T-cell (primary cell): ENCODE measurements around the gene CLHC1. TPM values are rescaled to one million over a fixed set of nuclear protein-coding genes. Genes with fewer than 3 reads are reported as not detected.

Experiments used
- ATAC-seq, 4 experiments: fragments of 200-7000 bp in 3 of 4; fragments of 150-1000 bp in 1 of 4; cut with Tn5 transposase; replicated peaks in 1 of 4; 1 replicate in 3 of 4; 2 replicates in 1 of 4; pipeline ENCODE4 v1.10.0; 2021; ENCODE audit warnings: moderate library complexity in 3 of 4, mild to moderate bottlenecking in 2 of 4, moderate number of reproducible peaks in 1 of 4
- CTCF ChIA-PET, 2 donors: fragments of 300-600 bp; sonication (Branson Sonifier 250); formaldehyde crosslinking; loops; one replicate each; lab custom pipeline; 2022; ENCODE audit warnings: antibody characterized with exemption in 2 of 2; lab: Charles Lee
- POLR2A ChIA-PET, 2 donors: fragments of 300-600 bp; sonication (Branson Sonifier 250); formaldehyde crosslinking; loops; one replicate each; lab custom pipeline; 2022; ENCODE audit warnings: antibody characterized with exemption in 2 of 2; lab: Charles Lee
- DNase-seq, 35 experiments: peaks; one replicate each; pipeline versions ENCODE4 v3.0.0 to v3.0.0-alpha.2; 2013 to 2023
- H3K27ac ChIP-seq: one replicate; pipeline ENCODE4 v1.5.1; 2013; ENCODE audit warnings: low read length
- H3K27me3 ChIP-seq, 2 experiments: replicated peaks in 1 of 2; 1 replicate in 1 of 2; 2 replicates in 1 of 2; pipeline versions ENCODE4 v1.6.1 to v1.7.0; 2013; ENCODE audit warnings: low read length in 1 of 2, mixed read lengths in 1 of 2; ENCODE audit not compliant: control insufficient read depth in 2 of 2, insufficient read depth in 2 of 2; ENCODE audit errors: extremely low read depth in 1 of 2
- H3K36me3 ChIP-seq, 2 donors: 1 replicate in 1 of 2; 2 replicates in 1 of 2; pipeline versions ENCODE4 v1.6.1 to v1.7.0; 2013; ENCODE audit warnings: low read length in 1 of 2; ENCODE audit not compliant: control insufficient read depth in 2 of 2, insufficient read depth in 1 of 2; ENCODE audit errors: extremely low read depth in 1 of 2
- H3K4me1 ChIP-seq, 2 experiments: 1 replicate in 1 of 2; 2 replicates in 1 of 2; pipeline versions ENCODE4 v1.6.1 to v1.7.0; 2013; ENCODE audit warnings: low read length in 2 of 2, mixed read lengths in 1 of 2; ENCODE audit not compliant: insufficient read depth in 2 of 2, control insufficient read depth in 1 of 2; ENCODE audit errors: extremely low read depth in 1 of 2
- H3K4me3 ChIP-seq, 2 donors: 1 replicate in 1 of 2; 2 replicates in 1 of 2; pipeline versions ENCODE4 v1.5.1 to v1.7.0; 2013; ENCODE audit warnings: mild to moderate bottlenecking in 2 of 2, low read length in 1 of 2, moderate library complexity in 1 of 2; ENCODE audit not compliant: control insufficient read depth in 1 of 2; ENCODE audit errors: extremely low read depth in 1 of 2
- H3K9me3 ChIP-seq: 2 replicates; pipeline ENCODE4 v1.7.0; 2013
- H3K27ac Mint-ChIP-seq, 2 donors: one replicate each; pipeline ENCODE4 v1.8.0; 2020 to 2021; ENCODE audit warnings: mild to moderate bottlenecking in 2 of 2, mixed read lengths in 2 of 2
- H3K27me3 Mint-ChIP-seq, 2 donors: one replicate each; pipeline ENCODE4 v1.8.0; 2021 to 2022; ENCODE audit warnings: mixed read lengths in 2 of 2
- H3K36me3 Mint-ChIP-seq: one replicate; pipeline ENCODE4 v1.8.0; 2021; ENCODE audit warnings: mixed read lengths
- H3K4me1 Mint-ChIP-seq, 3 donors: one replicate each; pipeline ENCODE4 v1.8.0; 2020 to 2022; ENCODE audit warnings: mixed read lengths in 3 of 3, mild to moderate bottlenecking in 1 of 3
- H3K4me3 Mint-ChIP-seq, 3 donors: one replicate each; pipeline ENCODE4 v1.8.0; 2020 to 2022; ENCODE audit warnings: mild to moderate bottlenecking in 3 of 3, mixed read lengths in 3 of 3, moderate library complexity in 3 of 3
- H3K9me3 Mint-ChIP-seq, 3 donors: one replicate each; pipeline ENCODE4 v1.8.0; 2020 to 2022; ENCODE audit warnings: mixed read lengths in 3 of 3
- WGBS: methylation state at CpG from one replicate; pipeline ENCODE4 v1.1.5; 2013; ENCODE audit warnings: missing lambda C conversion rate; ENCODE audit not compliant: insufficient coverage; 5-methylcytosine and 5-hydroxymethylcytosine counted together
- total RNA-seq, 35 experiments: library from RNA in 6 of 35; stranded (reverse) in 6 of 35; fragments of 120-200 nt in 1 of 35; gene quantifications; one replicate each; pipeline versions ENCODE4 v1.2.1 to v1.2.4 and lab custom pipeline; 2013 to 2026

The CLHC1 gene
- total RNA-seq, 5 donors from 2014 or later (not counting 1 experiment from before 2014, with no cell fraction given), result 5.7 to 14.3 (median 9.2) TPM

GRCh38 chr2:55155206-55155605 lies 76.9 kb downstream of the CLHC1 start:
- Histone ChIP-seq H3K36me3 (no peaks in the 10 kb centered on the region), H3K4me1 (no peaks in the 10 kb centered on the region), H3K4me3 (no peak overlapping the region), H3K27ac (no peak overlapping the region), H3K9me3 (no peaks in the 10 kb centered on the region), H3K27me3 (no peaks in the 10 kb centered on the region)
- DNase-seq (no peak), ATAC-seq (no peak)
- WGBS, result 86% methylated on average over 2 of the region's 4 CpGs
- H3K4me3 Mint-ChIP-seq, result no peak overlapping the region
- H3K27me3 Mint-ChIP-seq, result no peaks in the 10 kb centered on the region
- peaks cover 5 to 22% (median 9%) of the 10 kb centered on the region in 3 donors for H3K4me1 Mint-ChIP-seq
- H3K9me3 Mint-ChIP-seq, result no peaks in the 10 kb centered on the region
- no peaks in the 10 kb centered on the region for H3K36me3 Mint-ChIP-seq
- ChIA-PET POLR2A (no interaction called here), CTCF (no interaction called here)
- H3K27ac Mint-ChIP-seq, result no peak overlapping the region

- no peak overlapping the region for H3K27ac Mint-ChIP-seq
- ChIA-PET POLR2A (no interaction called here), CTCF (no interaction called here)
These were observed 77.5 kb downstream of the CLHC1 start for GRCh38 chr2:55154525-55155030.

GRCh38 chr2:55153584-55154299 lies 78.4 kb downstream of the CLHC1 start:
- no peaks in the 10 kb centered on the region for H3K9me3 Mint-ChIP-seq
- ATAC-seq (no peak), DNase-seq (no peak)
- ChIA-PET CTCF (interaction anchor here in 1 of 2 donors (0.6 kb wide), 1 partner anchor 12 kb away, joined by 3 read pairs; no protein-coding TSS in a partner anchor), POLR2A (no interaction called here)
- H3K27me3 Mint-ChIP-seq, result no peaks in the 10 kb centered on the region
- Histone ChIP-seq H3K27ac (no peak overlapping the region), H3K4me1 (no peaks in the 10 kb centered on the region), H3K9me3 (no peaks in the 10 kb centered on the region), H3K36me3 (no peaks in the 10 kb centered on the region), H3K27me3 (no peaks in the 10 kb centered on the region), H3K4me3 (no peak overlapping the region)
- H3K27ac Mint-ChIP-seq, result no peak overlapping the region
- WGBS, result 84% methylated on average over 2 of the region's 10 CpGs
- H3K4me3 Mint-ChIP-seq, result no peak overlapping the region
- H3K36me3 Mint-ChIP-seq, result no peaks in the 10 kb centered on the region
- H3K4me1 Mint-ChIP-seq, result peaks cover 5 to 22% (median 9%) of the 10 kb centered on the region in 3 donors

More at GRCh38 chr2:55154525-55155030, 77.5 kb downstream of the CLHC1 start:
- no peak for ATAC-seq
- H3K9me3 Mint-ChIP-seq, result no peaks in the 10 kb centered on the region
- H3K9me3 ChIP-seq, result no peaks in the 10 kb centered on the region
- H3K27ac ChIP-seq, result no peak overlapping the region
- no peaks in the 10 kb centered on the region for H3K4me1 ChIP-seq
- peaks cover 5 to 22% (median 9%) of the 10 kb centered on the region in 3 donors for H3K4me1 Mint-ChIP-seq
- no peaks in the 10 kb centered on the region for H3K36me3 ChIP-seq
- no peaks in the 10 kb centered on the region for H3K27me3 Mint-ChIP-seq
- no peak overlapping the region for H3K4me3 ChIP-seq
- no peaks in the 10 kb centered on the region for H3K27me3 ChIP-seq
- H3K36me3 Mint-ChIP-seq, result no peaks in the 10 kb centered on the region
- H3K4me3 Mint-ChIP-seq, result no peak overlapping the region
- WGBS, result 91% methylated on average over 1 of the region's 3 CpGs
- no peak for DNase-seq

GRCh38 chr2:55152475-55153412 lies 79.3 kb downstream of the CLHC1 start:
- DNase-seq, result no peak
- no peak overlapping the region for H3K27ac ChIP-seq
- Mint-ChIP-seq H3K36me3 (no peaks in the 10 kb centered on the region), H3K27me3 (no peaks in the 10 kb centered on the region), H3K4me1 (peaks cover 5 to 22% (median 9%) of the 10 kb centered on the region in 3 donors), H3K9me3 (no peaks in the 10 kb centered on the region), H3K4me3 (no peak overlapping the region), H3K27ac (no peak overlapping the region)
- H3K9me3 ChIP-seq, result no peaks in the 10 kb centered on the region
- no peaks in the 10 kb centered on the region for H3K4me1 ChIP-seq
- no peak overlapping the region for H3K4me3 ChIP-seq
- H3K27me3 ChIP-seq, result no peaks in the 10 kb centered on the region
- H3K36me3 ChIP-seq, result no peaks in the 10 kb centered on the region
- ATAC-seq, result no peak
- POLR2A ChIA-PET, result no interaction called here
- CTCF ChIA-PET, result interaction anchor here in 1 of 2 donors (0.6 to 1.4 kb wide), 2 partner anchors 11 to 21 kb away, joined by 3 read pairs; no protein-coding TSS in a partner anchor
- WGBS, result 92% methylated on average over 7 of the region's 14 CpGs

- H3K36me3 Mint-ChIP-seq, result no peaks in the 10 kb centered on the region
- no peaks in the 10 kb centered on the region for H3K27me3 Mint-ChIP-seq
- DNase-seq (no peak), ATAC-seq (no peak)
- H3K4me3 Mint-ChIP-seq, result no peak overlapping the region
- peaks cover 1 to 14% (median 4%) of the 10 kb centered on the region in 3 donors for H3K4me1 Mint-ChIP-seq
- Histone ChIP-seq H3K36me3 (no peaks in the 10 kb centered on the region), H3K27me3 (no peaks in the 10 kb centered on the region), H3K9me3 (no peaks in the 10 kb centered on the region), H3K4me1 (no peaks in the 10 kb centered on the region), H3K27ac (no peak overlapping the region), H3K4me3 (no peak overlapping the region)
- CTCF ChIA-PET, result interaction anchor here in 1 of 2 donors (1.4 kb wide), 1 partner anchor 22 kb away, joined by 3 read pairs; no protein-coding TSS in a partner anchor
- no peak overlapping the region for H3K27ac Mint-ChIP-seq
- POLR2A ChIA-PET, result no interaction called here
- no peaks in the 10 kb centered on the region for H3K9me3 Mint-ChIP-seq
These were observed 80.2 kb downstream of the CLHC1 start for GRCh38 chr2:55151733-55152433.

- Mint-ChIP-seq H3K27me3 (no peaks in the 10 kb centered on the region), H3K27ac (no peak overlapping the region), H3K9me3 (no peaks in the 10 kb centered on the region), H3K4me1 (peaks cover 0 to 9% (median 0%) of the 10 kb centered on the region in 3 donors), H3K4me3 (no peak overlapping the region), H3K36me3 (no peaks in the 10 kb centered on the region)
- Histone ChIP-seq H3K36me3 (no peaks in the 10 kb centered on the region), H3K9me3 (no peaks in the 10 kb centered on the region), H3K27me3 (no peaks in the 10 kb centered on the region), H3K27ac (no peak overlapping the region), H3K4me3 (no peak overlapping the region), H3K4me1 (no peaks in the 10 kb centered on the region)
- CTCF ChIA-PET, result interaction anchor here in 1 of 2 donors (0.7 to 1.4 kb wide), 2 partner anchors 8 to 23 kb away, joined by 3 read pairs; no protein-coding TSS in a partner anchor
- DNase-seq (peak in 1 of 35 experiments; percentile 14), ATAC-seq (no peak)
- WGBS, result no CpG with 5 or more reads among the region's 3 CpGs
- POLR2A ChIA-PET, result no interaction called here
These were observed 81.3 kb downstream of the CLHC1 start for GRCh38 chr2:55150834-55151233.
